ENCODE measurements around the gene SLC16A12.
"Not testable (repeated sequence)": the region's sequence is repeated elsewhere in the genome, so short reads cannot be mapped to it uniquely, and the experiment has no call there.

Gene SLC16A12

GRCh38 chr10:89468191-89468965, 67.0 kb downstream of the SLC16A12 start:
- no peak for DNase-seq

- no peak for DNase-seq
These were observed 68.8 kb downstream of the SLC16A12 start for GRCh38 chr10:89466599-89467035.

- no peak for DNase-seq
These were observed 70.2 kb downstream of the SLC16A12 start for GRCh38 chr10:89465196-89465595.

- DNase-seq, result no peak
These were observed 71.4 kb downstream of the SLC16A12 start for GRCh38 chr10:89463846-89464537.

GRCh38 chr10:89458784-89459183, 76.6 kb downstream of the SLC16A12 start:
- no peak for DNase-seq

- peak; percentile 73 for DNase-seq
These were observed 77.1 kb downstream of the SLC16A12 start for GRCh38 chr10:89458291-89458690.

- no peak for DNase-seq
These were observed 80.6 kb downstream of the SLC16A12 start for GRCh38 chr10:89454561-89455347.

GRCh38 chr10:89452193-89452592, 83.2 kb downstream of the SLC16A12 start:
- DNase-seq, result no peak

GRCh38 chr10:89450901-89451300, 84.5 kb downstream of the SLC16A12 start:
- DNase-seq, result no peak

GRCh38 chr10:89444819-89445218, 90.6 kb downstream of the SLC16A12 start:
- DNase-seq, result not testable (repeated sequence)

- no peak for DNase-seq
These were observed 93.1 kb downstream of the SLC16A12 start for GRCh38 chr10:89442289-89442688.

- no peak for DNase-seq
These were observed 95.0 kb downstream of the SLC16A12 start for GRCh38 chr10:89440226-89441009.

- no peak for DNase-seq
These were observed 96.9 kb downstream of the SLC16A12 start for GRCh38 chr10:89438525-89438924.

GRCh38 chr10:89431977-89432376, 103.4 kb downstream of the SLC16A12 start:
- no peak for DNase-seq

GRCh38 chr10:89428877-89429276, 106.5 kb downstream of the SLC16A12 start:
- DNase-seq, result no peak

GRCh38 chr10:89427629-89428028, 107.8 kb downstream of the SLC16A12 start:
- no peak for DNase-seq

- DNase-seq, result peak; percentile 49
These were observed 109.0 kb downstream of the SLC16A12 start for GRCh38 chr10:89426230-89426868.

GRCh38 chr10:89425000-89425399, 110.4 kb downstream of the SLC16A12 start:
- no peak for DNase-seq

GRCh38 chr10:89421018-89421476, 114.3 kb downstream of the SLC16A12 start:
- DNase-seq, result no peak

GRCh38 chr10:89419548-89419947, 115.8 kb downstream of the SLC16A12 start:
- DNase-seq, result peak; percentile 26

GRCh38 chr10:89416465-89416864, 118.9 kb downstream of the SLC16A12 start:
- no peak for DNase-seq
